VCaP (cell line): Measurements from ENCODE around the gene PARP3.

ENCODE experiments used
- H3K27ac ChIP-seq: fragments of 450-650 bp; 2 replicates; pipeline ENCODE4 v1.5.1; 2017
- CTCF ChIP-seq: fragments of 450-650 bp; conservative IDR thresholded peaks from 2 replicates; pipeline ENCODE4 v1.5.1; 2017; ENCODE audit warnings: mild to moderate bottlenecking, moderate library complexity

Gene PARP3

GRCh38 chr3:51967384-51968169 lies 25.4 kb downstream of the PARP3 start, which contains the start of gene PCBP4:
Gene PCBP4 (minus strand): TSS chr3:51967454. CDS start chr3:51961240, 6,214 bp downstream.
- no peak for TF ChIP-seq CTCF
- peak within 1 kb of the TSS; percentile 90 for H3K27ac ChIP-seq

DNA sequence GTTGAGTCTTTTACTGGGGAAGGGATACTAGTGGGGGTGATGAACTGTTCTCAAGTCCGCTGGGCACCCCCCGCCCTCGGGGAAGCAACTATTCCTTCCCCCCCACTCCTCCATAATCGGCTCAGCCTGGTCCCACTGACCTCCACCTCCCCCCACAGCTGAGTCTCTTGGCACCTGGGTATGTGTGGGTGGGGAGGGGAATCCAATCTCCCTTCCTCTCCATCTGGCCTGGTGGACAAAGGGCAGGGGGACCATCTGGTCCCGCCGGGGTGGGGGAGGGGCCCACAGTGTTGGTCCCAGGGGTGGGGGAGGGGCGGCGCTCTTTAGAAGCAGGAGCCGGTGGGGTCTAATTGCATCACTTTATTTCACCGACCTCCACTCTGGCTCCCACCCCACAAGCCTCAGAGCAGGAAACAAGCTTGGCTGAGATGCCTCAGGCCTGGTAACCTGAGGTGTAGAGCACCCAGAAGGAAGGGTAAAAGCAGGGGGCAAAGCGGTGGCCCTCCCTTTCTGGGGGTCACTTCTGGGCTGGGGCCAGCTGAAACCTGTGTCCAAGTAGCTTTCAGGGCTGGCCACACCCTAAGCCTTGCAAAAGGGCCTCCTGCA lies 26.1 kb downstream of the PARP3 start:
- no peak for TF ChIP-seq CTCF
- peak overlapping the region; percentile 90 for H3K27ac ChIP-seq

- H3K27ac ChIP-seq: peak overlapping the region; percentile 90; the same call in 1 of the 2 replicates
- no peak for TF ChIP-seq CTCF
Measured at GRCh38 chr3:51968883-51969678, 26.9 kb downstream of the PARP3 start.

DNA sequence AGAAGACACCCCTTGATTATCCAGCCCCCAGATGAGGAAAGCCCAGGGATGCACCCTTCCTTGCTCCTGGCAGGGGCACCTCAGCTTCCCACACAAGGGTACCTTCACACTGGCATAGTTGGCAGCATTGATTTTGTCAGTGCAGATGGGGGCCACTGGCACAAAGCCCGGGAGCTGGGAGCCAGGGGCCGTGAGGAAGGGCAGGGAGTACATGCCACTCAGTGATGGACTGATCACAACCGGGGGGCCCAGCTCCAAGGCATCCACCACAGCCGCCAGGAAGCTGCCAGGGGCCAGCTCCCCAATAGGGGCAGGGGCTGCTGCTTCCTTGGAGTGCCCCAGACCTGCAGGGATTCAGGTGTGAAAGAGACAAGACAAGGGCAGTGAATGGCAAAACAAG lies 27.7 kb downstream of the PARP3 start:
- no peak overlapping the region for H3K27ac ChIP-seq
- TF ChIP-seq CTCF: no peak

DNA sequence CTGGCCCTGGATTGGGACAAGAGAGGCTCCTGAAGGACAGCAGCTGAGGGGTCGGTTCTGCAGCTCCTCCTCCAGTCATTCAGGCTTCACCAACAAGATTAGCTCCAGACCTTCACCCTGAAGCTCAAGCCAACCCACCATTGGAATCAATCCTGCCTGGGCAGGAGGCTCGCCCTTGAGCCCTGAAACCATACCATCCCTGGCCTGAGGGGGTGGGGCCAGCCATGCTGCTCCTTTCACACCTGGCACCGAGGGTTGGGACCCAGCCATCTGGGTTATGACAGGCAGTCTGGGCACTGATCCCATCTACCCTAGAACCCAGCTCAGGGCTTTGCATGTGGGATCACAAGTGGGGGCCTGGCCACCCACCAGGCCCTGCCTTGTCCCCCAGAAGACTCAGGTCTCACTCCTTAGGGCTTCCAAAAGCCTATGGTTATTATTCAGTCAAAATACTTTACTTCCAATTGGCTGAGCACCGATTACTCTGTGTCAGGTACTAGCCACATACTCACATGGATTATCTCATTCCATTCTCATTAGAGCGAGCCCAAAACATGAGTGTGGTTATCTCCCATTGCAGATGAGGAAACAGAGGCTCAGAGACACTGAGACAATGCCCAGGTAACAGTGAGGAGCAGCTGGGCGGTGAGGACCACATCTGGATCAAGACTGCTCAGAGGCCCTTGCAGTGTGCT lies 28.6 kb downstream of the PARP3 start:
- H3K27ac ChIP-seq: no peak overlapping the region
- TF ChIP-seq CTCF: no peak

GRCh38 chr3:51971350-51971749 lies 29.2 kb downstream of the PARP3 start:
- no peak overlapping the region for H3K27ac ChIP-seq
- TF ChIP-seq CTCF: no peak
